Cerebellar nuclear complex (tissue), 1 donor: Measurements from ENCODE around the gene LYZL4.

Experiments used
- DNase-seq, 2 experiments: peaks; one replicate each; lab custom pipeline; 2025; lab: John Stamatoyannopoulos, UW

The LYZL4 gene

GRCh38 chr3:42371776-42372175, 38.6 kb downstream of the LYZL4 start:
- no peak for DNase-seq

- DNase-seq = no peak
These were observed 40.6 kb downstream of the LYZL4 start for GRCh38 chr3:42369832-42370231.

GRCh38 chr3:42369304-42369703, 41.1 kb downstream of the LYZL4 start:
- no peak for DNase-seq

GRCh38 chr3:42368861-42369260, 41.5 kb downstream of the LYZL4 start:
- DNase-seq = no peak

GRCh38 chr3:42367903-42368302, 42.5 kb downstream of the LYZL4 start:
- DNase-seq = no peak

- no peak for DNase-seq
These were observed 43.9 kb downstream of the LYZL4 start for GRCh38 chr3:42366550-42366949.

GRCh38 chr3:42357335-42357734, 53.1 kb downstream of the LYZL4 start:
- no peak for DNase-seq

GRCh38 chr3:42355612-42356011, 54.8 kb downstream of the LYZL4 start:
- DNase-seq = no peak

GRCh38 chr3:42353631-42354030, 56.8 kb downstream of the LYZL4 start:
- DNase-seq = no peak

GRCh38 chr3:42351207-42351606, 59.2 kb downstream of the LYZL4 start:
- DNase-seq = no peak

- DNase-seq = no peak
These were observed 60.4 kb downstream of the LYZL4 start for GRCh38 chr3:42349765-42350594.

- no peak for DNase-seq
These were observed 62.5 kb downstream of the LYZL4 start for GRCh38 chr3:42347928-42348327.
